ENCODE data around the gene SMIM13.

SMIM13 gene

GRCh38 chr6:11093626-11094410, at the start of gene SMIM13:
TSS of gene SMIM13 (plus strand) at chr6:11093834. CDS start at chr6:11094314, 480 bp downstream.
- FAIRE-seq: no peak

GRCh38 chr6:11043961-11044711, 49.5 kb upstream of the SMIM13 start, which contains the start of gene ELOVL2:
TSS of gene ELOVL2 (minus strand) at chr6:11044305. CDS start at chr6:11044230, 75 bp downstream.
- FAIRE-seq: no peak

GRCh38 chr6:11044712-11045167, 48.9 kb upstream of the SMIM13 start:
- FAIRE-seq: no peak

- no peak for FAIRE-seq
Observed at GRCh38 chr6:11050731-11051130, 42.9 kb upstream of the SMIM13 start.

- FAIRE-seq: no peak
Observed at GRCh38 chr6:11053307-11053706, 40.3 kb upstream of the SMIM13 start.

GRCh38 chr6:11054722-11055121, 38.9 kb upstream of the SMIM13 start:
- FAIRE-seq: no peak

- FAIRE-seq: no peak
Observed at GRCh38 chr6:11055127-11055627, 38.5 kb upstream of the SMIM13 start.

GRCh38 chr6:11056871-11057270, 36.8 kb upstream of the SMIM13 start:
- FAIRE-seq: no peak

GRCh38 chr6:11058406-11058805, 35.2 kb upstream of the SMIM13 start:
- no peak for FAIRE-seq

GRCh38 chr6:11062083-11062482, 31.6 kb upstream of the SMIM13 start:
- no peak for FAIRE-seq

GRCh38 chr6:11062715-11063114, 30.9 kb upstream of the SMIM13 start:
- no peak for FAIRE-seq

GRCh38 chr6:11064836-11065235, 28.8 kb upstream of the SMIM13 start:
- FAIRE-seq: no peak

- FAIRE-seq: no peak
Observed at GRCh38 chr6:11065436-11066202, 28.0 kb upstream of the SMIM13 start.

- FAIRE-seq: no peak
Observed at GRCh38 chr6:11066505-11067347, 26.9 kb upstream of the SMIM13 start.

GRCh38 chr6:11067348-11067747, 26.3 kb upstream of the SMIM13 start:
- FAIRE-seq: no peak

- no peak for FAIRE-seq
Observed at GRCh38 chr6:11069760-11070159, 23.9 kb upstream of the SMIM13 start.

- FAIRE-seq: no peak
Observed at GRCh38 chr6:11072101-11072500, 21.5 kb upstream of the SMIM13 start.

- FAIRE-seq: no peak
Observed at GRCh38 chr6:11076540-11076939, 17.1 kb upstream of the SMIM13 start.

GRCh38 chr6:11078266-11078665, 15.4 kb upstream of the SMIM13 start:
- no peak for FAIRE-seq

- FAIRE-seq: no peak
Observed at GRCh38 chr6:11080296-11080695, 13.3 kb upstream of the SMIM13 start.

- no peak for FAIRE-seq
Observed at GRCh38 chr6:11083491-11083890, 10.1 kb upstream of the SMIM13 start.

- no peak for FAIRE-seq
Observed at GRCh38 chr6:11083956-11084355, 9.7 kb upstream of the SMIM13 start.

Measured in colon (tissue), 2 donors.